H1 (cell line): ENCODE results near the gene EPB41L4A. TPM values are rescaled to one million over a fixed set of nuclear protein-coding genes. Genes with fewer than 3 reads are reported as not detected.

Experiments used
- CTCF ChIA-PET: fragments of 300-600 bp; sonication (Branson Sonifier 250); formaldehyde crosslinking; loops from one replicate; lab custom pipeline; 2021; ENCODE audit not compliant: partially characterized antibody; lab: Charles Lee
- POLR2A ChIA-PET: fragments of 300-600 bp; sonication (Branson Sonifier 250); formaldehyde crosslinking; loops from one replicate; lab custom pipeline; 2021; ENCODE audit warnings: inconsistent platforms; ENCODE audit not compliant: partially characterized antibody; lab: Charles Lee
- DNase-seq, 2 experiments: peaks; one replicate each; pipeline versions ENCODE4 v3.0.0 to v3.0.0-alpha.2; 2010 to 2022; ENCODE audit warnings: low spot score in 2 of 2, low read depth in 1 of 2, mixed read lengths in 1 of 2
- FAIRE-seq: peaks from 2 replicates; lab custom pipeline; 2011; peaks lifted over from hg19 to GRCh38; lab: Jason Lieb, UNC
- H2AFZ ChIP-seq: 2 replicates; pipeline ENCODE4 v1.8.1; 2012; ENCODE audit warnings: low read length, inconsistent platforms
- H2AK5ac ChIP-seq: 2 replicates; pipeline ENCODE4 v1.6.1; 2013; ENCODE audit warnings: low read depth, low read length
- H2BK120ac ChIP-seq: replicated peaks from 2 replicates; pipeline ENCODE3; 2013; ENCODE audit warnings: low read depth, low read length, inconsistent platforms
- H2BK12ac ChIP-seq: 2 replicates; pipeline ENCODE4 v1.6.1; 2013; ENCODE audit warnings: low read depth, low read length
- H2BK15ac ChIP-seq: 2 replicates; pipeline ENCODE4 v1.6.1; 2013; ENCODE audit warnings: low read length
- H2BK20ac ChIP-seq: 2 replicates; pipeline ENCODE4 v1.6.1; 2013; ENCODE audit warnings: low read length
- H2BK5ac ChIP-seq: 2 replicates; pipeline ENCODE4 v1.6.1; 2013; ENCODE audit warnings: low read depth, low read length
- H3K14ac ChIP-seq: 2 replicates; pipeline ENCODE4 v1.6.1; 2013; ENCODE audit warnings: inconsistent platforms; ENCODE audit not compliant: insufficient read length
- H3K18ac ChIP-seq: 2 replicates; pipeline ENCODE4 v1.6.1; 2013; ENCODE audit warnings: low read length; ENCODE audit errors: extremely low read depth
- H3K23ac ChIP-seq: 2 replicates; pipeline ENCODE4 v1.6.1; 2013; ENCODE audit warnings: inconsistent platforms; ENCODE audit not compliant: insufficient read length
- H3K23me2 ChIP-seq: 2 replicates; pipeline ENCODE4 v1.6.1; 2013; ENCODE audit warnings: low read depth, low read length
- H3K27ac ChIP-seq: 2 replicates; pipeline ENCODE4 v1.6.1; 2011; ENCODE audit warnings: low read depth, low read length, inconsistent platforms
- H3K27me3 ChIP-seq, 4 experiments: replicated peaks in 1 of 4; 1 replicate in 1 of 4; 2 replicates in 3 of 4; pipeline versions ENCODE4 v1.6.1 to v1.8.1; 2011 to 2013; ENCODE audit warnings: low read length in 3 of 4, mild to moderate bottlenecking in 3 of 4, inconsistent platforms in 2 of 4, mixed read lengths in 2 of 4, moderate library complexity in 1 of 4; ENCODE audit not compliant: control insufficient read depth in 3 of 4, insufficient read depth in 3 of 4; ENCODE audit errors: extremely low read depth in 1 of 4
- H3K36me3 ChIP-seq, 4 experiments: 2 replicates each; pipeline versions ENCODE4 v1.6.1 to v1.8.1; 2011 to 2013; ENCODE audit warnings: mild to moderate bottlenecking in 4 of 4, low read length in 3 of 4, moderate library complexity in 2 of 4, control low read depth in 1 of 4, inconsistent platforms in 1 of 4; ENCODE audit not compliant: insufficient read depth in 4 of 4, control insufficient read depth in 2 of 4
- H3K4ac ChIP-seq: replicated peaks from 2 replicates; pipeline ENCODE3; 2013; ENCODE audit warnings: low read length, low read depth, mixed read lengths, inconsistent platforms; ENCODE audit not compliant: insufficient read length
- H3K4me1 ChIP-seq, 4 experiments: replicated peaks in 1 of 4; 1 replicate in 1 of 4; 2 replicates in 3 of 4; pipeline versions ENCODE4 v1.6.1 to v1.8.1; 2011 to 2013; ENCODE audit warnings: low read length in 3 of 4, inconsistent platforms in 2 of 4, mixed read lengths in 1 of 4; ENCODE audit not compliant: insufficient read depth in 4 of 4, control insufficient read depth in 3 of 4
- H3K4me2 ChIP-seq, 2 experiments: 2 replicates each; pipeline versions ENCODE4 v1.6.1 to v1.8.1; 2011 to 2013; ENCODE audit warnings: low read depth in 2 of 2, low read length in 2 of 2, control low read depth in 1 of 2, inconsistent platforms in 1 of 2, mild to moderate bottlenecking in 1 of 2; ENCODE audit not compliant: insufficient read depth in 1 of 2
- H3K4me3 ChIP-seq, 4 experiments: fragments of 200-600, 300-600 bp in 1 of 4; sonication (generic), shearing (Covaris generic), sonication (Bioruptor Twin) in 1 of 4; 2 replicates each; pipeline versions ENCODE4 v1.5.1 to v1.8.1; 2011 to 2016; ENCODE audit warnings: low read length in 4 of 4, low read depth in 3 of 4, control low read depth in 2 of 4, inconsistent platforms in 2 of 4, mild to moderate bottlenecking in 2 of 4, mixed read lengths in 1 of 4, moderate library complexity in 1 of 4; ENCODE audit not compliant: insufficient read depth in 2 of 4; ENCODE audit errors: extremely low read depth in 1 of 4
- H3K56ac ChIP-seq: replicated peaks from 2 replicates; pipeline ENCODE3; 2013; ENCODE audit warnings: low read depth, mild to moderate bottlenecking, mixed read lengths, low read length, inconsistent platforms; ENCODE audit not compliant: insufficient read length
- H3K79me1 ChIP-seq: 2 replicates; pipeline ENCODE4 v1.6.1; 2013; ENCODE audit warnings: low read depth, low read length, control low read depth
- H3K79me2 ChIP-seq, 2 experiments: 2 replicates each; pipeline versions ENCODE4 v1.6.1 to v1.8.1; 2012 to 2013; ENCODE audit warnings: low read length in 2 of 2, mild to moderate bottlenecking in 2 of 2, inconsistent platforms in 1 of 2; ENCODE audit not compliant: insufficient read depth in 2 of 2, control insufficient read depth in 1 of 2
- H3K9ac ChIP-seq, 4 experiments: replicated peaks in 1 of 4; 1 replicate in 1 of 4; 2 replicates in 3 of 4; pipeline versions ENCODE4 v1.6.1 to v1.8.1; 2011 to 2013; ENCODE audit warnings: low read depth in 3 of 4, low read length in 3 of 4, control low read depth in 2 of 4, mild to moderate bottlenecking in 2 of 4, moderate library complexity in 2 of 4, inconsistent platforms in 1 of 4; ENCODE audit errors: extremely low read depth in 1 of 4
- H3K9me3 ChIP-seq, 2 experiments: 2 replicates each; pipeline versions ENCODE4 v1.6.1 to v1.8.1; 2012 to 2013; ENCODE audit warnings: mild to moderate bottlenecking in 2 of 2, moderate library complexity in 2 of 2, control low read depth in 1 of 2, inconsistent platforms in 1 of 2, low read depth in 1 of 2, low read length in 1 of 2, mixed read lengths in 1 of 2; ENCODE audit not compliant: insufficient read depth in 2 of 2
- H4K20me1 ChIP-seq, 2 experiments: replicated peaks in 1 of 2; 2 replicates each; pipeline versions ENCODE3 to v1.8.1; 2011 to 2013; ENCODE audit warnings: inconsistent platforms in 2 of 2, low read length in 2 of 2, mild to moderate bottlenecking in 1 of 2; ENCODE audit not compliant: insufficient read depth in 2 of 2, control insufficient read depth in 1 of 2
- H4K5ac ChIP-seq: 2 replicates; pipeline ENCODE4 v1.6.1; 2013; ENCODE audit warnings: low read length, low read depth, mixed read lengths, inconsistent platforms; ENCODE audit not compliant: insufficient read length
- H4K8ac ChIP-seq: 2 replicates; pipeline ENCODE4 v1.8.0; 2013; ENCODE audit warnings: mild to moderate bottlenecking, moderate library complexity, low read length, inconsistent platforms; ENCODE audit not compliant: insufficient read depth; ENCODE audit errors: extremely low read depth
- H4K91ac ChIP-seq: replicated peaks from 2 replicates; pipeline ENCODE3; 2013; ENCODE audit warnings: low read length, mixed read lengths, inconsistent platforms; ENCODE audit not compliant: insufficient read length
- CHD1 ChIP-seq: IDR thresholded peaks from 2 replicates; pipeline ENCODE4 v1.6.1; 2012; ENCODE audit warnings: low read depth, low read length, improper control_type of control experiment
- JUND ChIP-seq: IDR thresholded peaks from 2 replicates; pipeline ENCODE4 v1.6.1; 2011; ENCODE audit warnings: mild to moderate bottlenecking, improper control_type of control experiment, low read length
- KDM4A ChIP-seq: IDR thresholded peaks from one replicate; pipeline ENCODE4 v1.7.1; 2012; ENCODE audit warnings: low read depth, mild to moderate bottlenecking, moderate library complexity, low read length, inconsistent platforms; ENCODE audit not compliant: severe bottlenecking
- SIX5 ChIP-seq: IDR thresholded peaks from 2 replicates; pipeline ENCODE4 v1.6.1; 2011; ENCODE audit warnings: mild to moderate bottlenecking, low read depth, low read length
- TBP ChIP-seq: IDR thresholded peaks from 2 replicates; pipeline ENCODE4 v1.6.1; 2011; ENCODE audit warnings: low read depth, low read length, improper control_type of control experiment
- ZNF274 ChIP-seq: IDR thresholded peaks from 2 replicates; pipeline ENCODE4 v1.7.0; 2012; ENCODE audit warnings: low read length, borderline replicate concordance; ENCODE audit errors: extremely low read depth
- WGBS, 2 experiments: shearing (Covaris generic) in 1 of 2; methylation state at CpG; one replicate each; pipeline versions ENCODE4 v1.1.6 to v1.1.7; 2013 to 2015; ENCODE audit warnings: low lambda C conversion rate in 2 of 2, mixed read lengths in 2 of 2, inconsistent platforms in 1 of 2, low coverage in 1 of 2, missing lambda C conversion rate in 1 of 2; ENCODE audit not compliant: insufficient replicate concordance in 2 of 2, insufficient coverage in 1 of 2, insufficient read length in 1 of 2; ENCODE audit errors: extremely low coverage in 1 of 2, missing lambda C conversion rate in 1 of 2; 5-methylcytosine and 5-hydroxymethylcytosine counted together
- polyA plus RNA-seq, 7 experiments: library from polyadenylated mRNA; depleted of rRNA in 3 of 7; stranded (reverse) in 5 of 7; unstranded in 2 of 7; fragments of >200 nt in 5 of 7; fragments of 200-250 nt in 2 of 7; gene quantifications; 1 replicate in 5 of 7; 2 replicates in 1 of 7; 4 replicates in 1 of 7; pipeline versions ENCODE4 v1.2.1 to v1.2.3, GENCODE V29; 2011 to 2013; ENCODE audit warnings: missing spikeins in 2 of 7, mixed read lengths in 2 of 7
- total RNA-seq: library from RNA; stranded (reverse); fragmentation: NEBNext Ultra II Directional; extraction: Animal tissue kit (Norgen Biotek cat#: 25700); gene quantifications from 2 replicates; pipeline ENCODE4 v1.2.1, GENCODE V29; 2021

Gene EPB41L4A
- total and polyA plus RNA-seq, 2 of the 8 experiments (the other 6 are each of a cell fraction or from before 2014, with no cell fraction given): 1.6 to 4.6 TPM

- Histone ChIP-seq H3K79me2 (no peaks in the 10 kb centered on the region), H3K9ac (no peak overlapping the region), H3K23ac (no peak overlapping the region), H2AFZ (no peak overlapping the region), H3K14ac (no peak overlapping the region), H4K91ac (no peak overlapping the region), H3K27me3 (no peaks in the 10 kb centered on the region), H3K56ac (no peak overlapping the region), H3K36me3 (no peaks in the 10 kb centered on the region)
- DNase-seq: no peak
- TF ChIP-seq ZNF274 (no peak), SIX5 (no peak), TBP (no peak), CHD1 (no peak), KDM4A (no peak), JUND (no peak)
- TF ChIP-seq, all 59 proteins: peak for 0
- Histone ChIP-seq H4K20me1 (no peaks in the 10 kb centered on the region), H2BK120ac (no peak overlapping the region), H3K9me3 (no peaks in the 10 kb centered on the region), H3K4me3 (no peak overlapping the region), H3K4me1 (no peaks in the 10 kb centered on the region), H3K23me2 (no peaks in the 10 kb centered on the region), H2BK15ac (no peak overlapping the region), H3K4me2 (no peak overlapping the region), H2BK20ac (no peak overlapping the region), H3K18ac (no peak overlapping the region), H3K79me1 (no peaks in the 10 kb centered on the region), H3K4ac (no peak overlapping the region), H4K8ac (no peak overlapping the region), H4K5ac (no peak overlapping the region), H2BK5ac (no peak overlapping the region), H2AK5ac (no peak overlapping the region), H3K27ac (no peak overlapping the region), H2BK12ac (no peak overlapping the region)
- CTCF ChIA-PET: interaction anchor here (0.6 to 2.0 kb wide), 6 partner anchors 15 to 913 kb away, joined by 3 to 10 read pairs (median 4); no protein-coding TSS in a partner anchor
- POLR2A ChIA-PET: interaction anchor here (0.7 kb wide), 1 partner anchor 26 kb away, joined by 3 read pairs; no protein-coding TSS in a partner anchor
- 81% methylated on average over 1 of the region's 1 CpG; no CpG with 5 or more reads in 1 of the 2 experiments for WGBS, 2 experiments
- FAIRE-seq: no peak
Measured at GRCh38 chr5:112403069-112403468, 16.0 kb downstream of the EPB41L4A start.
